IMR-90 (cell line): ENCODE measurements around the gene TNFAIP8. TPM values are rescaled to one million over a fixed set of nuclear protein-coding genes. Genes with fewer than 3 reads are reported as not detected.

Source experiments
- ATAC-seq: fragments of 200-7000 bp; cut with Tn5 transposase; 2 replicates; pipeline ENCODE4 v1.9.1; 2020; ENCODE audit warnings: low read depth, mild to moderate bottlenecking, moderate library complexity
- BruUV-seq: library from RNA; stranded (reverse); fragments of 400-500 nt; replicated peaks from 2 replicates; lab custom pipeline; 2021; lab: Mats Ljungman, UMichigan
- CTCF ChIA-PET: fragments of 300-600 bp; formaldehyde crosslinking; extraction: SDS; loops from one replicate; lab custom pipeline; 2021; ENCODE audit warnings: antibody characterized with exemption; lab: Yijun Ruan, JAX
- POLR2A ChIA-PET: fragments of 300-600 bp; sonication (Branson Sonifier 250); formaldehyde crosslinking; loops from one replicate; lab custom pipeline; 2022; ENCODE audit warnings: antibody characterized with exemption; ENCODE audit not compliant: unreplicated experiment; lab: Charles Lee
- DNase-seq: peaks from one replicate; pipeline ENCODE4 v3.0.0; 2013
- H2AFZ ChIP-seq: replicated peaks from 2 replicates; pipeline ENCODE3; 2013; ENCODE audit warnings: low read length, mild to moderate bottlenecking; ENCODE audit not compliant: poor library complexity
- H2AK5ac ChIP-seq: 2 replicates; pipeline ENCODE4 v1.6.1; 2013; ENCODE audit warnings: low read depth, low read length, inconsistent platforms
- H2AK9ac ChIP-seq: replicated peaks from 2 replicates; pipeline ENCODE3; 2013; ENCODE audit warnings: mild to moderate bottlenecking, low read depth, low read length, moderate library complexity; ENCODE audit not compliant: poor library complexity
- H2BK120ac ChIP-seq: 2 replicates; pipeline ENCODE4 v1.6.1; 2013; ENCODE audit warnings: low read depth, low read length, inconsistent platforms
- H2BK15ac ChIP-seq: 3 replicates; pipeline ENCODE4 v1.6.1; 2013; ENCODE audit warnings: low read depth, low read length, inconsistent platforms
- H2BK20ac ChIP-seq: 2 replicates; pipeline ENCODE4 v1.6.1; 2013; ENCODE audit warnings: low read depth, mild to moderate bottlenecking, inconsistent platforms, low read length, moderate library complexity
- H2BK5ac ChIP-seq: 2 replicates; pipeline ENCODE4 v1.6.1; 2013; ENCODE audit warnings: mild to moderate bottlenecking, low read depth, low read length, inconsistent platforms; ENCODE audit not compliant: poor library complexity, severe bottlenecking
- H3K14ac ChIP-seq: replicated peaks from 2 replicates; pipeline ENCODE4 v1.6.1; 2013; ENCODE audit warnings: low read depth, low read length, inconsistent platforms
- H3K18ac ChIP-seq: 2 replicates; pipeline ENCODE4 v1.6.1; 2013; ENCODE audit warnings: low read depth, low read length, control low read depth
- H3K23ac ChIP-seq: 2 replicates; pipeline ENCODE4 v1.6.1; 2013; ENCODE audit warnings: low read depth, low read length, inconsistent platforms
- H3K27ac ChIP-seq: 2 replicates; pipeline ENCODE4 v1.5.1; 2013; ENCODE audit warnings: mild to moderate bottlenecking, control low read depth, low read length; ENCODE audit not compliant: insufficient read depth
- H3K27me3 ChIP-seq: 2 replicates; pipeline ENCODE4 v1.6.1; 2013; ENCODE audit warnings: low read length; ENCODE audit not compliant: control insufficient read depth, insufficient read depth
- H3K36me3 ChIP-seq: 2 replicates; pipeline ENCODE4 v1.6.1; 2013; ENCODE audit warnings: low read length, mixed read lengths; ENCODE audit not compliant: control insufficient read depth, insufficient read depth
- H3K4ac ChIP-seq: 2 replicates; pipeline ENCODE4 v1.6.1; 2013; ENCODE audit warnings: low read depth, low read length, inconsistent platforms
- H3K4me1 ChIP-seq: 2 replicates; pipeline ENCODE4 v1.6.1; 2013; ENCODE audit warnings: low read length, mixed read lengths; ENCODE audit not compliant: control insufficient read depth, insufficient read depth
- H3K4me2 ChIP-seq: 2 replicates; pipeline ENCODE4 v1.6.1; 2013; ENCODE audit warnings: low read depth, mild to moderate bottlenecking, control low read depth, low read length, moderate library complexity
- H3K4me3 ChIP-seq: 2 replicates; pipeline ENCODE4 v1.5.1; 2013; ENCODE audit warnings: low read depth, mild to moderate bottlenecking, control low read depth, low read length, moderate library complexity; ENCODE audit not compliant: insufficient read depth
- H3K56ac ChIP-seq: 2 replicates; pipeline ENCODE4 v1.6.1; 2013; ENCODE audit warnings: low read length, inconsistent platforms; ENCODE audit not compliant: insufficient read depth; ENCODE audit errors: extremely low read depth
- H3K79me1 ChIP-seq, 2 experiments: 2 replicates each; pipeline ENCODE4 v1.6.1; 2013; ENCODE audit warnings: low read length in 2 of 2, inconsistent platforms in 1 of 2, low read depth in 1 of 2
- H3K9ac ChIP-seq: 2 replicates; pipeline ENCODE4 v1.6.1; 2013; ENCODE audit warnings: low read depth, low read length, control low read depth
- H3K9me1 ChIP-seq: 2 replicates; pipeline ENCODE4 v1.6.1; 2013; ENCODE audit warnings: low read length, inconsistent platforms; ENCODE audit not compliant: insufficient read depth
- H3K9me3 ChIP-seq: 2 replicates; pipeline ENCODE4 v1.6.1; 2013; ENCODE audit warnings: low read length; ENCODE audit not compliant: control insufficient read depth, insufficient read depth
- H4K20me1 ChIP-seq: 2 replicates; pipeline ENCODE4 v1.6.1; 2013; ENCODE audit warnings: low read length, inconsistent platforms; ENCODE audit not compliant: insufficient read depth
- H4K5ac ChIP-seq: 2 replicates; pipeline ENCODE4 v1.6.1; 2013; ENCODE audit warnings: mild to moderate bottlenecking, low read depth, low read length, control low read depth
- H4K8ac ChIP-seq, 2 experiments: 2 replicates each; pipeline ENCODE4 v1.6.1; 2013; ENCODE audit warnings: low read depth in 2 of 2, low read length in 2 of 2, control low read depth in 1 of 2, inconsistent platforms in 1 of 2
- H4K91ac ChIP-seq: 2 replicates; pipeline ENCODE4 v1.6.1; 2013; ENCODE audit warnings: low read depth, low read length, inconsistent platforms; ENCODE audit not compliant: insufficient read depth
- BHLHE40 ChIP-seq: fragments of 150-350 bp; IDR thresholded peaks from 2 replicates; pipeline ENCODE4 v1.6.1; 2016; ENCODE audit warnings: mild to moderate bottlenecking, low read depth, low read length
- CEBPB ChIP-seq: IDR thresholded peaks from 2 replicates; pipeline ENCODE4 v1.6.1; 2012; ENCODE audit warnings: low read depth, low read length, improper control_type of control experiment
- CHD1 ChIP-seq: IDR thresholded peaks from 2 replicates; pipeline ENCODE4 v1.6.1; 2012; ENCODE audit warnings: low read depth, low read length, improper control_type of control experiment
- FOS ChIP-seq: fragments of 150-350 bp; IDR thresholded peaks from 2 replicates; pipeline ENCODE4 v1.6.1; 2016; ENCODE audit warnings: low read depth, low read length
- MAFK ChIP-seq: IDR thresholded peaks from 2 replicates; pipeline ENCODE4 v1.6.1; 2012; ENCODE audit warnings: low read depth, low read length, improper control_type of control experiment
- MAZ ChIP-seq: IDR thresholded peaks from 2 replicates; pipeline ENCODE4 v1.6.1; 2012; ENCODE audit warnings: low read depth, mild to moderate bottlenecking, low read length, improper control_type of control experiment, moderate library complexity, borderline replicate concordance
- MXI1 ChIP-seq: IDR thresholded peaks from 2 replicates; pipeline ENCODE4 v1.6.1; 2012; ENCODE audit warnings: low read depth, mild to moderate bottlenecking, low read length, moderate library complexity, borderline replicate concordance
- NFE2L2 ChIP-seq: fragments of 150-350 bp; IDR thresholded peaks from 2 replicates; pipeline ENCODE4 v1.6.1; 2016; ENCODE audit warnings: low read depth, mild to moderate bottlenecking, low read length
- POLR2A ChIP-seq: IDR thresholded peaks from 2 replicates; pipeline ENCODE4 v1.6.1; 2012; ENCODE audit warnings: mild to moderate bottlenecking, low read depth, low read length
- RAD21 ChIP-seq: IDR thresholded peaks from 2 replicates; pipeline ENCODE4 v1.6.1; 2012; ENCODE audit warnings: low read length, improper control_type of control experiment
- RCOR1 ChIP-seq: IDR thresholded peaks from 2 replicates; pipeline ENCODE4 v1.6.1; 2012; ENCODE audit warnings: mild to moderate bottlenecking, low read length, improper control_type of control experiment; ENCODE audit not compliant: insufficient replicate concordance
- RFX5 ChIP-seq: IDR thresholded peaks from 2 replicates; pipeline ENCODE4 v1.8.0; 2012; ENCODE audit warnings: low read depth, mild to moderate bottlenecking, low read length, moderate library complexity
- SMC3 ChIP-seq: fragments of 150-350 bp; IDR thresholded peaks from 2 replicates; pipeline ENCODE4 v1.6.1; 2016; ENCODE audit warnings: low read depth, mild to moderate bottlenecking, antibody characterized with exemption, low read length, moderate library complexity
- WGBS, 2 experiments: methylation state at CpG; one replicate each; pipeline versions ENCODE4 v1.1.5 to v1.1.7; 2013; ENCODE audit warnings: missing lambda C conversion rate in 2 of 2; ENCODE audit not compliant: insufficient read length in 1 of 2; ENCODE audit errors: extremely low coverage in 2 of 2; 5-methylcytosine and 5-hydroxymethylcytosine counted together
- dilution Hi-C: fragments of 300-500 bp; cut with HindIII; formaldehyde crosslinking; loops from one replicate; pipeline ENCODE4 v1.14.3; 2018; ENCODE audit warnings: low sequenced_read_pairs; ENCODE audit not compliant: unreplicated experiment
- in situ Hi-C: fragments of 300-500 bp; cut with MboI; formaldehyde crosslinking; loops from 3 replicates; pipeline ENCODE4 v1.14.3; 2019; ENCODE audit warnings: low sequenced_read_pairs, inconsistent platforms, mixed read lengths
- intact Hi-C: fragments of 100-400 bp; cut with micrococcal nuclease; formaldehyde crosslinking; loops from 2 replicates; pipeline ENCODE4 v1.10.0; 2022
- polyA plus RNA-seq, 3 experiments: library from polyadenylated mRNA; depleted of rRNA; stranded (reverse); fragments of >200 nt; gene quantifications; 2 replicates each; pipeline ENCODE4 v1.2.3, GENCODE V29; 2012; ENCODE audit warnings: low replicate concordance in 1 of 3
- total RNA-seq: library from RNA; depleted of rRNA; stranded (reverse); fragments of >200 nt; gene quantifications from 2 replicates; pipeline ENCODE4 v1.2.3, GENCODE V29; 2012
- TF ChIP-seq, protein P1 (sequence below): conservative IDR thresholded peaks from 2 replicates; pipeline ENCODE4 v1.5.1; 2012; ENCODE audit warnings: mild to moderate bottlenecking, low read depth, low read length, improper control_type of control experiment
- TF ChIP-seq, protein P2 (sequence below): fragments of 150-350 bp; IDR thresholded peaks from 2 replicates; pipeline ENCODE4 v1.6.1; 2016; ENCODE audit warnings: low read depth, mild to moderate bottlenecking, low read length, moderate library complexity, borderline replicate concordance
- TF ChIP-seq, protein P3 (sequence below): fragments of 150-350 bp; IDR thresholded peaks from 2 replicates; pipeline ENCODE4 v1.6.1; 2017; ENCODE audit warnings: mild to moderate bottlenecking, antibody characterized with exemption, low read length, low read depth

Gene TNFAIP8
- total and polyA plus RNA-seq, 2 of the 4 experiments (the other 2 are of a cell fraction), result 20.3 to 29.9 TPM

DNA sequence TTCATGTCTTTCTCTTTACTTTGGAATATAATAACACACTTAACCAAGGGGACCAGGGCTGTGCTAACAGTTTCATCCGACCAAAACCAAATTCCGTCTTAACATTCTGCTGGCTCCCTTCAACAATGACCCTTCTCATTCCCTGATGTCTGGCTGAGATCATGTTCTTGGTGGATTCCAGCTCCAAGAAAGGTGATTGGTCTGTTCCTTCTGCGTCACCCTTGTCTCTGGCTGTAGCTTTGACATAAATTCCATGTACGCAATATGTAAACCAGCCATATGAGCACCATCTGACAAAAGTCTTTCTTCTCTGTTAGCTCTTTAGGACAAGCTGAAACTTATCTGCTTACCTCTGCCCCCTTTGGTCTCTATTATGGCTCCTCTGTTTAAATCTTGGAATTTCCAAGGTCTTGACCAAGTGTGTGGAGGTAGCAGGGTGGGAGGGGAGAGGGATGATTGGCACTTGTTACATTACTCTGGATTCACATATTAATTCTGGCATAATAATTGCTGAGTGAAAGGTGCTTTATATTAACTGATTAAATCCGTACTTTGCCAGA, 50.8 kb downstream of the TNFAIP8 start:
- Histone ChIP-seq H4K91ac (no peak overlapping the region; the same call in 1 of the 2 replicates), H2AK9ac (no peak overlapping the region), H2BK120ac (no peak overlapping the region), H3K18ac (no peak overlapping the region), H3K27ac (no peak overlapping the region), H3K14ac (no peak overlapping the region), H3K27me3 (peaks cover 7% of the 10 kb centered on the region), H2AK5ac (no peak overlapping the region), H4K8ac (no peak overlapping the region), H3K23ac (no peak overlapping the region), H2AFZ (no peak overlapping the region), H3K56ac (no peak overlapping the region), H3K4me2 (no peak overlapping the region), H2BK20ac (no peak overlapping the region), H3K4ac (no peak overlapping the region), H2BK5ac (no peak overlapping the region), H3K4me3 (no peak overlapping the region), H3K4me1 (peaks cover 2% of the 10 kb centered on the region), H3K9me1 (peaks cover 3% of the 10 kb centered on the region; the same call in 1 of the 2 replicates), H3K36me3 (no peaks in the 10 kb centered on the region), H3K9ac (no peak overlapping the region), H2BK15ac (no peak overlapping the region), H4K5ac (no peak overlapping the region), H4K20me1 (no peaks in the 10 kb centered on the region), H3K9me3 (no peaks in the 10 kb centered on the region), H3K79me1 (no peaks in the 10 kb centered on the region)
- DNase-seq (no peak), ATAC-seq (no peak)
- ChIA-PET CTCF (no interaction called here), POLR2A (no interaction called here)
- in situ Hi-C loops, result loop anchor here (5.0 kb wide), 1 partner anchor 139 kb away; no protein-coding TSS in a partner anchor
- TF ChIP-seq SMC3 (no peak), MXI1 (no peak), RFX5 (no peak), POLR2A (no peak), FOS (no peak), CEBPB (no peak), MAZ (no peak), BHLHE40 (no peak), RAD21 (no peak), CHD1 (no peak), RCOR1 (no peak), NFE2L2 (no peak), MAFK (no peak)
- TF ChIP-seq, protein P1, sequence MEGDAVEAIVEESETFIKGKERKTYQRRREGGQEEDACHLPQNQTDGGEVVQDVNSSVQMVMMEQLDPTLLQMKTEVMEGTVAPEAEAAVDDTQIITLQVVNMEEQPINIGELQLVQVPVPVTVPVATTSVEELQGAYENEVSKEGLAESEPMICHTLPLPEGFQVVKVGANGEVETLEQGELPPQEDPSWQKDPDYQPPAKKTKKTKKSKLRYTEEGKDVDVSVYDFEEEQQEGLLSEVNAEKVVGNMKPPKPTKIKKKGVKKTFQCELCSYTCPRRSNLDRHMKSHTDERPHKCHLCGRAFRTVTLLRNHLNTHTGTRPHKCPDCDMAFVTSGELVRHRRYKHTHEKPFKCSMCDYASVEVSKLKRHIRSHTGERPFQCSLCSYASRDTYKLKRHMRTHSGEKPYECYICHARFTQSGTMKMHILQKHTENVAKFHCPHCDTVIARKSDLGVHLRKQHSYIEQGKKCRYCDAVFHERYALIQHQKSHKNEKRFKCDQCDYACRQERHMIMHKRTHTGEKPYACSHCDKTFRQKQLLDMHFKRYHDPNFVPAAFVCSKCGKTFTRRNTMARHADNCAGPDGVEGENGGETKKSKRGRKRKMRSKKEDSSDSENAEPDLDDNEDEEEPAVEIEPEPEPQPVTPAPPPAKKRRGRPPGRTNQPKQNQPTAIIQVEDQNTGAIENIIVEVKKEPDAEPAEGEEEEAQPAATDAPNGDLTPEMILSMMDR, result no peak
- TF ChIP-seq, protein P2, sequence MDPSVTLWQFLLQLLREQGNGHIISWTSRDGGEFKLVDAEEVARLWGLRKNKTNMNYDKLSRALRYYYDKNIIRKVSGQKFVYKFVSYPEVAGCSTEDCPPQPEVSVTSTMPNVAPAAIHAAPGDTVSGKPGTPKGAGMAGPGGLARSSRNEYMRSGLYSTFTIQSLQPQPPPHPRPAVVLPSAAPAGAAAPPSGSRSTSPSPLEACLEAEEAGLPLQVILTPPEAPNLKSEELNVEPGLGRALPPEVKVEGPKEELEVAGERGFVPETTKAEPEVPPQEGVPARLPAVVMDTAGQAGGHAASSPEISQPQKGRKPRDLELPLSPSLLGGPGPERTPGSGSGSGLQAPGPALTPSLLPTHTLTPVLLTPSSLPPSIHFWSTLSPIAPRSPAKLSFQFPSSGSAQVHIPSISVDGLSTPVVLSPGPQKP, result no peak
- TF ChIP-seq, protein P3, sequence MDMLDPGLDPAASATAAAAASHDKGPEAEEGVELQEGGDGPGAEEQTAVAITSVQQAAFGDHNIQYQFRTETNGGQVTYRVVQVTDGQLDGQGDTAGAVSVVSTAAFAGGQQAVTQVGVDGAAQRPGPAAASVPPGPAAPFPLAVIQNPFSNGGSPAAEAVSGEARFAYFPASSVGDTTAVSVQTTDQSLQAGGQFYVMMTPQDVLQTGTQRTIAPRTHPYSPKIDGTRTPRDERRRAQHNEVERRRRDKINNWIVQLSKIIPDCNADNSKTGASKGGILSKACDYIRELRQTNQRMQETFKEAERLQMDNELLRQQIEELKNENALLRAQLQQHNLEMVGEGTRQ, result no peak
- 100% methylated on average over 2 of the region's 5 CpGs; no CpG with 5 or more reads in 1 of the 2 experiments for WGBS, 2 experiments
- intact Hi-C loops, result no loop called here
- BruUV-seq, result no TSS peak
- dilution Hi-C loops, result no loop called here
